Left forelimb (tissue), 1 donor: ENCODE data around the gene KLHL30.
"Not testable (repeated sequence)": the region's sequence is repeated elsewhere in the genome, so short reads cannot be mapped to it uniquely, and the experiment has no call there.

Source experiments
- DNase-seq: peaks from one replicate; pipeline ENCODE4 v3.0.0-alpha.2; 2018; ENCODE audit warnings: low spot score

Gene KLHL30

GRCh38 chr2:238161291-238162051 lies 23.0 kb downstream of the KLHL30 start:
- DNase-seq = no peak

GRCh38 chr2:238162251-238162845 lies 23.9 kb downstream of the KLHL30 start:
- DNase-seq = no peak

GRCh38 chr2:238162846-238163441 lies 24.5 kb downstream of the KLHL30 start:
- no peak for DNase-seq

GRCh38 chr2:238163481-238164198 lies 25.2 kb downstream of the KLHL30 start:
- DNase-seq = no peak

- no peak for DNase-seq
Measured at GRCh38 chr2:238164906-238165287, 26.4 kb downstream of the KLHL30 start.

- no peak for DNase-seq
Measured at GRCh38 chr2:238165288-238165921, 26.9 kb downstream of the KLHL30 start.

GRCh38 chr2:238166391-238167343 lies 28.2 kb downstream of the KLHL30 start:
- no peak for DNase-seq

GRCh38 chr2:238167344-238167715 lies 28.9 kb downstream of the KLHL30 start:
- DNase-seq = no peak

GRCh38 chr2:238167761-238168160 lies 29.3 kb downstream of the KLHL30 start:
- no peak for DNase-seq

- no peak for DNase-seq
Measured at GRCh38 chr2:238168196-238169047, 30.0 kb downstream of the KLHL30 start.

- DNase-seq = no peak
Measured at GRCh38 chr2:238169048-238169707, 30.7 kb downstream of the KLHL30 start.

- no peak for DNase-seq
Measured at GRCh38 chr2:238169708-238170251, 31.3 kb downstream of the KLHL30 start.

GRCh38 chr2:238170386-238171071 lies 32.1 kb downstream of the KLHL30 start:
- DNase-seq = no peak

- not testable (repeated sequence) for DNase-seq
Measured at GRCh38 chr2:238171072-238171431, 32.6 kb downstream of the KLHL30 start.

GRCh38 chr2:238171575-238172187 lies 33.2 kb downstream of the KLHL30 start:
- no peak for DNase-seq

- DNase-seq = no peak
Measured at GRCh38 chr2:238172439-238172838, 34.0 kb downstream of the KLHL30 start.

- no peak for DNase-seq
Measured at GRCh38 chr2:238173692-238174091, 35.2 kb downstream of the KLHL30 start.

- DNase-seq = no peak
Measured at GRCh38 chr2:238174291-238174690, 35.8 kb downstream of the KLHL30 start.
